Stimulated activated CD8-positive, alpha-beta memory T cell treated with anti-CD3 and anti-CD28 coated beads, Interleukin-7, amount 100 ng/mL, for 1 hour (primary cell): ENCODE results near the gene ARL10.
"Not testable (repeated sequence)": the region's sequence is repeated elsewhere in the genome, so short reads cannot be mapped to it uniquely, and the experiment has no call there.

Experiments used
- DNase-seq, 2 donors: peaks; one replicate each; pipeline ENCODE4 v3.0.0-alpha.2; 2020; ENCODE audit warnings: low read depth in 2 of 2

Gene ARL10

GRCh38 chr5:176388444-176389134 lies 23.3 kb downstream of the ARL10 start, which contains the start of the genes HIGD2A and NOP16:
Gene HIGD2A, plus strand, starts transcription at chr5:176388751. Its CDS starts 69 bp downstream, at chr5:176388820.
Gene NOP16, minus strand, starts transcription at chr5:176388598. Its CDS starts 59 bp downstream, at chr5:176388539.
- peak; percentile 96 to 99 for DNase-seq

- DNase-seq = no peak
Observed at GRCh38 chr5:176389135-176390123, 24.1 kb downstream of the ARL10 start.

- DNase-seq = no peak
Observed at GRCh38 chr5:176391479-176391878, 26.2 kb downstream of the ARL10 start.

GRCh38 chr5:176391999-176392398 lies 26.7 kb downstream of the ARL10 start:
- no peak for DNase-seq

GRCh38 chr5:176392526-176392925 lies 27.2 kb downstream of the ARL10 start:
- no peak for DNase-seq

- no peak for DNase-seq
Observed at GRCh38 chr5:176394096-176394495, 28.8 kb downstream of the ARL10 start.

- no peak for DNase-seq
Observed at GRCh38 chr5:176394881-176395675, 29.8 kb downstream of the ARL10 start.

GRCh38 chr5:176396330-176396729 lies 31.0 kb downstream of the ARL10 start:
- DNase-seq = no peak

GRCh38 chr5:176397736-176398420 lies 32.6 kb downstream of the ARL10 start:
- DNase-seq = no peak

GRCh38 chr5:176400382-176401156 lies 35.3 kb downstream of the ARL10 start:
- no peak for DNase-seq

GRCh38 chr5:176401281-176402205 lies 36.3 kb downstream of the ARL10 start:
- no peak for DNase-seq

GRCh38 chr5:176405656-176406435 lies 40.6 kb downstream of the ARL10 start:
- DNase-seq = no peak

- no peak for DNase-seq
Observed at GRCh38 chr5:176406436-176407052, 41.3 kb downstream of the ARL10 start.

- DNase-seq = no peak
Observed at GRCh38 chr5:176407456-176408251, 42.4 kb downstream of the ARL10 start.

GRCh38 chr5:176408252-176408573 lies 42.9 kb downstream of the ARL10 start:
- not testable (repeated sequence) for DNase-seq

- no peak for DNase-seq
Observed at GRCh38 chr5:176408590-176408989, 43.3 kb downstream of the ARL10 start.

- no peak for DNase-seq
Observed at GRCh38 chr5:176409765-176410164, 44.5 kb downstream of the ARL10 start.
